H1 (cell line): Measurements from ENCODE around the gene GPALPP1. TPM values are rescaled to one million over a fixed set of nuclear protein-coding genes. Genes with fewer than 3 reads are reported as not detected.

Experiments
- CTCF ChIA-PET: fragments of 300-600 bp; sonication (Branson Sonifier 250); formaldehyde crosslinking; loops from one replicate; lab custom pipeline; 2021; ENCODE audit not compliant: partially characterized antibody; lab: Charles Lee
- POLR2A ChIA-PET: fragments of 300-600 bp; sonication (Branson Sonifier 250); formaldehyde crosslinking; loops from one replicate; lab custom pipeline; 2021; ENCODE audit warnings: inconsistent platforms; ENCODE audit not compliant: partially characterized antibody; lab: Charles Lee
- DNase-seq, 2 experiments: peaks; one replicate each; pipeline versions ENCODE4 v3.0.0 to v3.0.0-alpha.2; 2010 to 2022; ENCODE audit warnings: low spot score in 2 of 2, low read depth in 1 of 2, mixed read lengths in 1 of 2
- FAIRE-seq: peaks from 2 replicates; lab custom pipeline; 2011; peaks lifted over from hg19 to GRCh38; lab: Jason Lieb, UNC
- H2AFZ ChIP-seq: 2 replicates; pipeline ENCODE4 v1.8.1; 2012; ENCODE audit warnings: low read length, inconsistent platforms
- H2AK5ac ChIP-seq: 2 replicates; pipeline ENCODE4 v1.6.1; 2013; ENCODE audit warnings: low read depth, low read length
- H2BK120ac ChIP-seq: replicated peaks from 2 replicates; pipeline ENCODE3; 2013; ENCODE audit warnings: low read depth, low read length, inconsistent platforms
- H2BK12ac ChIP-seq: 2 replicates; pipeline ENCODE4 v1.6.1; 2013; ENCODE audit warnings: low read depth, low read length
- H2BK15ac ChIP-seq: 2 replicates; pipeline ENCODE4 v1.6.1; 2013; ENCODE audit warnings: low read length
- H2BK20ac ChIP-seq: 2 replicates; pipeline ENCODE4 v1.6.1; 2013; ENCODE audit warnings: low read length
- H2BK5ac ChIP-seq: 2 replicates; pipeline ENCODE4 v1.6.1; 2013; ENCODE audit warnings: low read depth, low read length
- H3K14ac ChIP-seq: 2 replicates; pipeline ENCODE4 v1.6.1; 2013; ENCODE audit warnings: inconsistent platforms; ENCODE audit not compliant: insufficient read length
- H3K18ac ChIP-seq: 2 replicates; pipeline ENCODE4 v1.6.1; 2013; ENCODE audit warnings: low read length; ENCODE audit errors: extremely low read depth
- H3K23ac ChIP-seq: 2 replicates; pipeline ENCODE4 v1.6.1; 2013; ENCODE audit warnings: inconsistent platforms; ENCODE audit not compliant: insufficient read length
- H3K23me2 ChIP-seq: 2 replicates; pipeline ENCODE4 v1.6.1; 2013; ENCODE audit warnings: low read depth, low read length
- H3K27ac ChIP-seq: 2 replicates; pipeline ENCODE4 v1.6.1; 2011; ENCODE audit warnings: low read depth, low read length, inconsistent platforms
- H3K27me3 ChIP-seq, 4 experiments: replicated peaks in 1 of 4; 1 replicate in 1 of 4; 2 replicates in 3 of 4; pipeline versions ENCODE4 v1.6.1 to v1.8.1; 2011 to 2013; ENCODE audit warnings: low read length in 3 of 4, mild to moderate bottlenecking in 3 of 4, inconsistent platforms in 2 of 4, mixed read lengths in 2 of 4, moderate library complexity in 1 of 4; ENCODE audit not compliant: control insufficient read depth in 3 of 4, insufficient read depth in 3 of 4; ENCODE audit errors: extremely low read depth in 1 of 4
- H3K36me3 ChIP-seq, 4 experiments: 2 replicates each; pipeline versions ENCODE4 v1.6.1 to v1.8.1; 2011 to 2013; ENCODE audit warnings: mild to moderate bottlenecking in 4 of 4, low read length in 3 of 4, moderate library complexity in 2 of 4, control low read depth in 1 of 4, inconsistent platforms in 1 of 4; ENCODE audit not compliant: insufficient read depth in 4 of 4, control insufficient read depth in 2 of 4
- H3K4ac ChIP-seq: replicated peaks from 2 replicates; pipeline ENCODE3; 2013; ENCODE audit warnings: low read length, low read depth, mixed read lengths, inconsistent platforms; ENCODE audit not compliant: insufficient read length
- H3K4me1 ChIP-seq, 4 experiments: replicated peaks in 1 of 4; 1 replicate in 1 of 4; 2 replicates in 3 of 4; pipeline versions ENCODE4 v1.6.1 to v1.8.1; 2011 to 2013; ENCODE audit warnings: low read length in 3 of 4, inconsistent platforms in 2 of 4, mixed read lengths in 1 of 4; ENCODE audit not compliant: insufficient read depth in 4 of 4, control insufficient read depth in 3 of 4
- H3K4me2 ChIP-seq, 2 experiments: 2 replicates each; pipeline versions ENCODE4 v1.6.1 to v1.8.1; 2011 to 2013; ENCODE audit warnings: low read depth in 2 of 2, low read length in 2 of 2, control low read depth in 1 of 2, inconsistent platforms in 1 of 2, mild to moderate bottlenecking in 1 of 2; ENCODE audit not compliant: insufficient read depth in 1 of 2
- H3K4me3 ChIP-seq, 4 experiments: fragments of 200-600, 300-600 bp in 1 of 4; sonication (generic), shearing (Covaris generic), sonication (Bioruptor Twin) in 1 of 4; 2 replicates each; pipeline versions ENCODE4 v1.5.1 to v1.8.1; 2011 to 2016; ENCODE audit warnings: low read length in 4 of 4, low read depth in 3 of 4, control low read depth in 2 of 4, inconsistent platforms in 2 of 4, mild to moderate bottlenecking in 2 of 4, mixed read lengths in 1 of 4, moderate library complexity in 1 of 4; ENCODE audit not compliant: insufficient read depth in 2 of 4; ENCODE audit errors: extremely low read depth in 1 of 4
- H3K56ac ChIP-seq: replicated peaks from 2 replicates; pipeline ENCODE3; 2013; ENCODE audit warnings: low read depth, mild to moderate bottlenecking, mixed read lengths, low read length, inconsistent platforms; ENCODE audit not compliant: insufficient read length
- H3K79me1 ChIP-seq: 2 replicates; pipeline ENCODE4 v1.6.1; 2013; ENCODE audit warnings: low read depth, low read length, control low read depth
- H3K79me2 ChIP-seq, 2 experiments: 2 replicates each; pipeline versions ENCODE4 v1.6.1 to v1.8.1; 2012 to 2013; ENCODE audit warnings: low read length in 2 of 2, mild to moderate bottlenecking in 2 of 2, inconsistent platforms in 1 of 2; ENCODE audit not compliant: insufficient read depth in 2 of 2, control insufficient read depth in 1 of 2
- H3K9ac ChIP-seq, 4 experiments: replicated peaks in 1 of 4; 1 replicate in 1 of 4; 2 replicates in 3 of 4; pipeline versions ENCODE4 v1.6.1 to v1.8.1; 2011 to 2013; ENCODE audit warnings: low read depth in 3 of 4, low read length in 3 of 4, control low read depth in 2 of 4, mild to moderate bottlenecking in 2 of 4, moderate library complexity in 2 of 4, inconsistent platforms in 1 of 4; ENCODE audit errors: extremely low read depth in 1 of 4
- H3K9me3 ChIP-seq, 2 experiments: 2 replicates each; pipeline versions ENCODE4 v1.6.1 to v1.8.1; 2012 to 2013; ENCODE audit warnings: mild to moderate bottlenecking in 2 of 2, moderate library complexity in 2 of 2, control low read depth in 1 of 2, inconsistent platforms in 1 of 2, low read depth in 1 of 2, low read length in 1 of 2, mixed read lengths in 1 of 2; ENCODE audit not compliant: insufficient read depth in 2 of 2
- H4K20me1 ChIP-seq, 2 experiments: replicated peaks in 1 of 2; 2 replicates each; pipeline versions ENCODE3 to v1.8.1; 2011 to 2013; ENCODE audit warnings: inconsistent platforms in 2 of 2, low read length in 2 of 2, mild to moderate bottlenecking in 1 of 2; ENCODE audit not compliant: insufficient read depth in 2 of 2, control insufficient read depth in 1 of 2
- H4K5ac ChIP-seq: 2 replicates; pipeline ENCODE4 v1.6.1; 2013; ENCODE audit warnings: low read length, low read depth, mixed read lengths, inconsistent platforms; ENCODE audit not compliant: insufficient read length
- H4K8ac ChIP-seq: 2 replicates; pipeline ENCODE4 v1.8.0; 2013; ENCODE audit warnings: mild to moderate bottlenecking, moderate library complexity, low read length, inconsistent platforms; ENCODE audit not compliant: insufficient read depth; ENCODE audit errors: extremely low read depth
- H4K91ac ChIP-seq: replicated peaks from 2 replicates; pipeline ENCODE3; 2013; ENCODE audit warnings: low read length, mixed read lengths, inconsistent platforms; ENCODE audit not compliant: insufficient read length
- CBX5 ChIP-seq: fragments of 300-800, 300-1000 bp; sonication (generic); IDR thresholded peaks from 2 replicates; pipeline ENCODE4 v1.7.1; 2016; ENCODE audit warnings: antibody characterized with exemption, low read length, low read depth
- WGBS, 2 experiments: shearing (Covaris generic) in 1 of 2; methylation state at CpG; one replicate each; pipeline versions ENCODE4 v1.1.6 to v1.1.7; 2013 to 2015; ENCODE audit warnings: low lambda C conversion rate in 2 of 2, mixed read lengths in 2 of 2, inconsistent platforms in 1 of 2, low coverage in 1 of 2, missing lambda C conversion rate in 1 of 2; ENCODE audit not compliant: insufficient replicate concordance in 2 of 2, insufficient coverage in 1 of 2, insufficient read length in 1 of 2; ENCODE audit errors: extremely low coverage in 1 of 2, missing lambda C conversion rate in 1 of 2; 5-methylcytosine and 5-hydroxymethylcytosine counted together
- polyA plus RNA-seq, 7 experiments: library from polyadenylated mRNA; depleted of rRNA in 3 of 7; stranded (reverse) in 5 of 7; unstranded in 2 of 7; fragments of >200 nt in 5 of 7; fragments of 200-250 nt in 2 of 7; gene quantifications; 1 replicate in 5 of 7; 2 replicates in 1 of 7; 4 replicates in 1 of 7; pipeline versions ENCODE4 v1.2.1 to v1.2.3, GENCODE V29; 2011 to 2013; ENCODE audit warnings: missing spikeins in 2 of 7, mixed read lengths in 2 of 7
- total RNA-seq: library from RNA; stranded (reverse); fragmentation: NEBNext Ultra II Directional; extraction: Animal tissue kit (Norgen Biotek cat#: 25700); gene quantifications from 2 replicates; pipeline ENCODE4 v1.2.1, GENCODE V29; 2021

The GPALPP1 gene
- total and polyA plus RNA-seq, 2 of the 8 experiments (the other 6 are each of a cell fraction or from before 2014, with no cell fraction given): 8.5 to 26.1 TPM

GRCh38 chr13:45007823-45008222, 18.5 kb downstream of the GPALPP1 start:
- H3K56ac ChIP-seq: no peak overlapping the region
- H2BK5ac ChIP-seq: no peak overlapping the region
- H3K36me3 ChIP-seq: peaks cover 0 to 28% (median 14%) of the 10 kb centered on the region in 4 experiments; a peak in 6 of 8 replicates
- H2BK20ac ChIP-seq: no peak overlapping the region
- H3K9ac ChIP-seq: no peak overlapping the region
- no peak overlapping the region for H3K14ac ChIP-seq
- H3K23me2 ChIP-seq: no peaks in the 10 kb centered on the region
- no peak overlapping the region for H3K27ac ChIP-seq
- no peak overlapping the region for H3K4me3 ChIP-seq
- TF ChIP-seq CBX5: no peak
- no peak overlapping the region for H3K23ac ChIP-seq
- no peaks in the 10 kb centered on the region for H3K79me1 ChIP-seq
- no peak overlapping the region for H2AK5ac ChIP-seq
- H4K8ac ChIP-seq: no peak overlapping the region
- no peaks in the 10 kb centered on the region for H3K79me2 ChIP-seq
- no peak overlapping the region for H3K4me2 ChIP-seq
- H2BK15ac ChIP-seq: no peak overlapping the region
- CTCF ChIA-PET: interaction anchor here (1.8 kb wide), 1 partner anchor 8 kb away, joined by 5 read pairs; no protein-coding TSS in a partner anchor
- no peaks in the 10 kb centered on the region for H4K20me1 ChIP-seq
- DNase-seq (no peak), FAIRE-seq (no peak)
- H4K91ac ChIP-seq: no peak overlapping the region
- H3K4me1 ChIP-seq: no peaks in the 10 kb centered on the region
- no peak overlapping the region for H3K18ac ChIP-seq
- POLR2A ChIA-PET: interaction anchor here (0.8 kb wide), 1 partner anchor 10 kb away, joined by 3 read pairs; no protein-coding TSS in a partner anchor
- H2BK120ac ChIP-seq: no peak overlapping the region
- H3K9me3 ChIP-seq: no peaks in the 10 kb centered on the region
- H2BK12ac ChIP-seq: no peak overlapping the region
- WGBS, 2 experiments: 85% methylated on average over 1 of the region's 1 CpG; no CpG with 5 or more reads in 1 of the 2 experiments
- no peak overlapping the region for H3K4ac ChIP-seq
- no peak overlapping the region for H2AFZ ChIP-seq
- no peak overlapping the region for H4K5ac ChIP-seq
- no peaks in the 10 kb centered on the region for H3K27me3 ChIP-seq
